ENCODE measurements around the gene ANAPC4. TPM values are rescaled to one million over a fixed set of nuclear protein-coding genes. Genes with fewer than 3 reads are reported as not detected.

ANAPC4 gene
- polyA plus RNA-seq, 1 donor (not counting 4 experiments of a cell fraction or from before 2014, with no cell fraction given): 26.9 TPM

DNA sequence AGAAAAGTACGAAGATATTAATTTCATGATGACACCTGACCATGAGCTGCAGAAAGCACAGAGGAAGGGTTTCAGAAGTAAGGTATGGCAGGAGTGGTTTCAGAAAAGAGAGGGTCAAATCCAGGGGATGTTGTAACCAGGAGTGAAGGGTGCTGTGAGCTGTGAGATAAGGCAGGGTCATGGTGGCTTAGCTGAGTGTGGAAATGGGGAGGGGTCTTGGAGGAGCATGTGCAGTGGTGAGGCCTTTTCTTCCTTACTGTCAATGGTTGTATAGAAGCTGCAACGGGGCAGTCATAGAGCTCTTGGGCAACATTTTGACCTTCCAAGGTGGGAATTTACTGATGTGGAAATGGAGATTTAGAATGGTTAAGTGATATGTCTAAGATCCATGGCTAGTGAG lies 2.5 kb downstream of the ANAPC4 start:
- Histone ChIP-seq H3K79me2 (ENCODE audit: control insufficient read depth, insufficient read depth, low read length) (peaks cover 23% of the 10 kb centered on the region), H2AFZ (ENCODE audit: control insufficient read depth, low read length) (no peak overlapping the region), H3K27me3 (ENCODE audit: control insufficient read depth, extremely low read depth, insufficient read depth, low read length) (no peaks in the 10 kb centered on the region), H3K9ac (ENCODE audit: control insufficient read depth, extremely low read depth, insufficient read depth, low read length) (no peak overlapping the region), H3K4me2 (ENCODE audit: control insufficient read depth, extremely low read depth, insufficient read depth, low read depth, low read length) (no peak overlapping the region), H3K27ac (ENCODE audit: control insufficient read depth, insufficient read depth, low read length) (no peak overlapping the region), H3K9me3 (ENCODE audit: control insufficient read depth, low read depth, low read length) (no peaks in the 10 kb centered on the region), H3K4me1 (ENCODE audit: control insufficient read depth, extremely low read depth, insufficient read depth, low read length) (peaks cover 17% of the 10 kb centered on the region), H3K4me3 (ENCODE audit: control insufficient read depth in 2 of 3, extremely low read depth in 1 of 3, insufficient read depth in 2 of 3, low read depth in 1 of 3, low read length in 3 of 3) (no peak overlapping the region), H3K9me1 (ENCODE audit: control insufficient read depth, extremely low read depth, insufficient read depth, low read length) (no peaks in the 10 kb centered on the region), H3K36me3 (ENCODE audit: control insufficient read depth in 2 of 2, extremely low read depth in 1 of 2, insufficient read depth in 2 of 2, low read length in 2 of 2) (peaks cover 8 to 17% of the 10 kb centered on the region in 2 experiments), H4K20me1 (ENCODE audit: control insufficient read depth, extremely low read depth, insufficient read depth, low read length) (no peaks in the 10 kb centered on the region)
- TF ChIP-seq EZH2 (IDR thresholded peaks at IDR 0.05; ENCODE audit: low read length): no peak
- TF ChIP-seq, protein P1, sequence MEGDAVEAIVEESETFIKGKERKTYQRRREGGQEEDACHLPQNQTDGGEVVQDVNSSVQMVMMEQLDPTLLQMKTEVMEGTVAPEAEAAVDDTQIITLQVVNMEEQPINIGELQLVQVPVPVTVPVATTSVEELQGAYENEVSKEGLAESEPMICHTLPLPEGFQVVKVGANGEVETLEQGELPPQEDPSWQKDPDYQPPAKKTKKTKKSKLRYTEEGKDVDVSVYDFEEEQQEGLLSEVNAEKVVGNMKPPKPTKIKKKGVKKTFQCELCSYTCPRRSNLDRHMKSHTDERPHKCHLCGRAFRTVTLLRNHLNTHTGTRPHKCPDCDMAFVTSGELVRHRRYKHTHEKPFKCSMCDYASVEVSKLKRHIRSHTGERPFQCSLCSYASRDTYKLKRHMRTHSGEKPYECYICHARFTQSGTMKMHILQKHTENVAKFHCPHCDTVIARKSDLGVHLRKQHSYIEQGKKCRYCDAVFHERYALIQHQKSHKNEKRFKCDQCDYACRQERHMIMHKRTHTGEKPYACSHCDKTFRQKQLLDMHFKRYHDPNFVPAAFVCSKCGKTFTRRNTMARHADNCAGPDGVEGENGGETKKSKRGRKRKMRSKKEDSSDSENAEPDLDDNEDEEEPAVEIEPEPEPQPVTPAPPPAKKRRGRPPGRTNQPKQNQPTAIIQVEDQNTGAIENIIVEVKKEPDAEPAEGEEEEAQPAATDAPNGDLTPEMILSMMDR (optimal IDR thresholded peaks at IDR 0.05 in 1 of 3, IDR thresholded peaks at IDR 0.05 in 1 of 3, conservative IDR thresholded peaks at IDR 0.05 in 1 of 3; ENCODE audit: extremely low read depth in 1 of 3, insufficient read depth in 2 of 3, low read length in 3 of 3): no peak
- FAIRE-seq (no peak), DNase-seq (ENCODE audit: low read depth, low spot score) (no peak)
- dilution Hi-C loops (cut with MboI; ENCODE audit: extremely low pct_ligation_motif_present, low sequenced_read_pairs): no loop called here

GRCh38 chr4:25383647-25384046 lies 6.6 kb downstream of the ANAPC4 start:
- Histone ChIP-seq H3K9me3 (ENCODE audit: control insufficient read depth, low read depth, low read length) (no peaks in the 10 kb centered on the region), H3K79me2 (ENCODE audit: control insufficient read depth, insufficient read depth, low read length) (peaks cover 10% of the 10 kb centered on the region), H3K4me2 (ENCODE audit: control insufficient read depth, extremely low read depth, insufficient read depth, low read depth, low read length) (no peak overlapping the region), H3K9ac (ENCODE audit: control insufficient read depth, extremely low read depth, insufficient read depth, low read length) (no peak overlapping the region), H3K4me3 (ENCODE audit: control insufficient read depth in 2 of 3, extremely low read depth in 1 of 3, insufficient read depth in 2 of 3, low read depth in 1 of 3, low read length in 3 of 3) (no peak overlapping the region), H4K20me1 (ENCODE audit: control insufficient read depth, extremely low read depth, insufficient read depth, low read length) (no peaks in the 10 kb centered on the region), H3K9me1 (ENCODE audit: control insufficient read depth, extremely low read depth, insufficient read depth, low read length) (no peaks in the 10 kb centered on the region), H3K4me1 (ENCODE audit: control insufficient read depth, extremely low read depth, insufficient read depth, low read length) (peaks cover 7% of the 10 kb centered on the region), H2AFZ (ENCODE audit: control insufficient read depth, low read length) (no peak overlapping the region), H3K36me3 (ENCODE audit: control insufficient read depth in 2 of 2, extremely low read depth in 1 of 2, insufficient read depth in 2 of 2, low read length in 2 of 2) (peaks cover 11 to 21% of the 10 kb centered on the region in 2 experiments), H3K27me3 (ENCODE audit: control insufficient read depth, extremely low read depth, insufficient read depth, low read length) (no peaks in the 10 kb centered on the region), H3K27ac (ENCODE audit: control insufficient read depth, insufficient read depth, low read length) (no peak overlapping the region)
- no peak for FAIRE-seq
- dilution Hi-C loops (cut with MboI; ENCODE audit: extremely low pct_ligation_motif_present, low sequenced_read_pairs): no loop called here
- no peak for DNase-seq (ENCODE audit: low read depth, low spot score)
- TF ChIP-seq, protein P1 (optimal IDR thresholded peaks at IDR 0.05 in 1 of 3, IDR thresholded peaks at IDR 0.05 in 1 of 3, conservative IDR thresholded peaks at IDR 0.05 in 1 of 3; ENCODE audit: extremely low read depth in 1 of 3, insufficient read depth in 2 of 3, low read length in 3 of 3): no peak
- TF ChIP-seq EZH2 (IDR thresholded peaks at IDR 0.05; ENCODE audit: low read length): no peak

All from keratinocyte (primary cell).